HG02759 (cell line): ENCODE results near the gene ZMIZ1.
A peak's percentile ranks its signal among the peaks of the same experiment; 100 is the strongest.

Source experiments
- ATAC-seq: cut with Tn5 transposase; IDR thresholded peaks from one replicate; pipeline ENCODE4 v1.9.1; 2021; ENCODE audit warnings: mild to moderate bottlenecking, moderate library complexity; ENCODE audit not compliant: unreplicated experiment

ZMIZ1 gene

DNA sequence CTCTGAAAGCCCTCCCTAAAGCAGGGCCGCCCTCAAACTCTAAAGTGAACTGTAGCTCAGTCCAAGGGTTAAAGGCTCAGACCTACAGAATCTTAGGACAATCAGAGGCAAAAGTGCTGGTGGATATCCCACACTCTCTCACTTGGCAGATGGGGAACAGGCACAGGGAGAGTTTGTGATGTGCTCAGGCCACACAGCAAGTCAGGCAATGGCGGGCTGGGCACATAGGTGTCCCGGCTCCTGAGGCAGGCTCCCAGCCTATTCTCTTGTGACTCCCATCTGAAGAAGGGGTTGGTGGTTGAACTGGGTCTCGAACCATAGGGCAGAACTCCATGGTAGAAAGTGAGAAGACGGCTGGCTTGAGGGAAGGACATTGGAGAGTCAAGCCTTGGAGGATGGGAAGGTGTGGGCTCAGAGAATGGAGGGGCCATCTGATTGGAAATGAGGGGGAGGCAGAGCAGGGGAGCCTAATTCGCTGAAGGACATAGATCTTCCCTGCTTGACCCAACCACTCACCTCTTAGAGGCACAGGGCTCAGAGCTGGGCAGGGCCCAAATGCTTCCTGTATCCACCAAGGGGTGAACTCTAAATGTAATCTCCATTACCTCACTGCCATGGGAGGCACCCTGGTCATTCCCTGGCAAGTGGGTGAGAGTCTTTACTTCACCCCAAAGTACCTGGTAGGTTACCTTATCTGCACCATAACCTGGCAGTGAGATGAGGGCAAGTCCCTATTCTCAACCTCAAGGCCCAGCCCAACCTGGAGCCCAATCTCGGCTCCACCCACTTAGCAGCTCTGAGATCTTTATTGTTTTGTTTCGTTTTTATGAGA, 4.9 kb upstream of the ZMIZ1 start:
- no peak for ATAC-seq

- ATAC-seq = no peak
These were observed 3.6 kb upstream of the ZMIZ1 start for GRCh38 chr10:79065091-79065551.

DNA sequence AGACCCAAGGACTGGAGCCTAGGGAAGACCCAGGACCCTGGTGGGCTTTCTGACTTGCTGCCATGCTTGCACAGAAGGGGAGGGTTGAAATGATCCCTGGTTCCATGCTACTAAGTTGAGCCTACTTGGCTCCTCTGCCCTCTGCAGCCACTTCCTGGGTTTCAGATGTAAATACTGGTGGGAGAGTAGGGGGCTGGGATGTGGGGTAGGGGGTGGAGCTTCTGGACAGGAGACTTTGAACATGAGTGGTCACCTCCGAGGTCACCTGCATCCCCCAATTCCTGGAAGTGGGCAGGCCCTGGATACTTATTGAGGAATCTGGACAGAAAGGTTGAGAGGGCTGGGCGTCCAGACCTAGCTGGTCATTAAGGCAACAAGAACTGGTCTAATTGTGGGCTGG, 2.9 kb upstream of the ZMIZ1 start:
- ATAC-seq = no peak

DNA sequence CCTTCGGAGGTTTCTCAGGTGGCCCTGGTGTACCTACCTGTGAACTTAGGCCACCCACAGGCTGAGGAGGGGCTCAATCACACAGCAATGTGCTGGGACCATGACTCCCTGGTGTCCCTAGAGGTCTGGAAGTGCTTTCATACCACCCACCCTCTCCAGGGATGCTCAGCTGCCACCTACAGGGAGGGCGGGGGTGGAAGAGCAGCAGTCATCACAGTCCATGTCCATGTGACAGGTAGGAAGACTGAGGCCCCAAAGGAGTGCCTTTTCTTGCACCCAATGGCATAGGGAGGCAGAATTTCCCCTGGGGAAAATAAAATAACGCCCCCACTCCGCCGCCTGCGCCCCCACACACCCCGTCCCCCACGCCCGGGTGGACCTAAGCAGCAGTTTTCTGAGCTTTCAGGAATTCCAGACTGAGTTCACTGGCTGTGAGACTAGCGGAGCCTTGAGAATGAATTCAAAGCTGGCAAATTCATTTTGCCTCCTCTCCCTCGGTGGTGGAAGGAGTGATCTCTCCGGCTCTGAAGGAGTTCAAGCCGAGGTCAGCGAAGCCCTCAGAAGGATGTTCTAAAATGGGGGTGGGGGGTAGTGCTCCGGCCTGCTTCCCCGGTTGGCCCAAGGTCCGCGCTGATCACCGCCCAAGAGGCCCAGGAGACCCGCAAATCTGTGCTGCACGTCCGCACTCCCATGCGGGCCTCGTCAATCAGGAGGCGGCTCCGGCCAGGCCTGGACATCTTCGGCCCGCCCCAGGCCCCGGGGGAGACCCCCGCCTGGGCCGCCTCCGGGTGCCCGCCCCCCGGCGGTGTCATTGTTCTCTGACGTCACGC, 2.1 kb upstream of the ZMIZ1 start:
- no peak for ATAC-seq

DNA sequence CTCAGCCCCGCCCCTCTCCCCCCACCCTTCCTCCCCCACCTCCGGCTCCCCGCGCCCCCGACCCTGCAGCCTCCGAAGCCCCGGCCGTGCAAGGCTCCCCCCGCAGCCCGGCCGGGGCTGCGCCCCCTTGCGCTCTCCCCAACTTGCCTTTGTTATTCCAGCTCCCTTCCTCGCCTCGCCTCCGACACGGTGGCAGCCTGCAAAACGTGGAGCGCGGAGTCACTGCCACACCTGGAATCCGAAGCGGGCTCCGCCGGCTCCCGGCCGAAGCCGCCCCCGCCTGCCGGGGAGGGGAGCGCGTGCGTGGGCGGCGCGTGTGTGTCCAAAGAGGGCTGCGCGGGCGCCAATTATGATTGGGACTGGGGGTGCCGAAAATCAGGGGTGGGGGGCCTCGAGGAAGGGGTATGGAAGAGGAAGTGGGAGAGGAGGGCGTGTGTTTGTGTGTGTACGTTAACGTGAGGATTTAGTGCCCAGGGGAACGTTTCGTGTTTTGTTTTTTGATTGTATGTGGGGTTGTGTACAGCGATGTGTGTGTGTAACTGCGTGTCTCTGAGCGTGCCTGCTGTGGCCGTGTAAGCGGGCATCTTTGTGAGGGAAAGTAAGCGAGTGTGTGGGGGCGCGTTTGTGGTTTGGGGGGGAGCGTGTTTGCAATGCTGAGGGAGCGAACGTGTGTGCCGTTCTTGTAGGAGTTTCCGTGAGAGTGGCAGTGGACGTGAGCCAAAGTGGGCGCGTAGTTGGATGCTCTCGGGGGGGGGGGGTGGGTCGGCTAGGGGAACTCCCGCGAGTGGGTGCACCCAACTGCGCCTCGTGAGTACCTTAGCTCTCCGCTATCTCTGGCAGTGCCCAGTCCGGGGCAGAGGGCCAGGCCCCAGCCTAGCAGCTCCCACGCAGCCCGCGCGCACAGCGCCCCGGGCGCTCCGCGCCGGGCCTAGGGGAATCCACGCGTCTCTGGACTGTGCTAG, 1.2 kb upstream of the ZMIZ1 start:
- ATAC-seq = no peak

GRCh38 chr10:79068203-79068561, 584 bp upstream of the ZMIZ1 start:
- ATAC-seq = peak; percentile 0

- peak; percentile 25 for ATAC-seq
These were observed 737 bp downstream of the ZMIZ1 start for GRCh38 chr10:79069325-79070080.

DNA sequence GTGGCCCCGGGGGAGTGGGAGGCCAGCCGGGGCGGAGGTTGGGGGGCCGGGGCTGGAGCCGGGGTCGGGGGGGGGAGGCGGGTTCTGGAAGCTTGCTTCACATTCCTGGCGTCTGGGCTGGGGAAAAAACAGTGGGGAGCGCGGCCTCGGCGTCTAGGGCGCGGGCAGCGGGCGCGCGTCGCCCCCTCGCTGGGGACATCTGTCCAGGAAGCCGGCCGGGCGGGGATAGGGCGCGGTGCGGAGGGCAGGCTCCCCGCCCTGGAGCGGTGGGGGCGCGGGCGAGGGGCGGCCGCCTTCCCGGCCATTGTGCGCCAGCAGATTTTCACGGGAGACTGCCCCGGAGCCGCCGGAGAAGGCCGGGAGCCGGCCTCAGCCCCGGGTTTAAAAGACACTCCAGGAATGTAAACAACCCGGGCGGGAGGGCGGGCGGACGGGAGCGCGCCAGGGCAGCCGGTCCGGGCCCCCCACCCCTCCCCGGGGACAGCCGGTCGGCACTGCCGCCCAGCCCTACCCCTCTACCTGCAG, 1.4 kb downstream of the ZMIZ1 start:
- no peak for ATAC-seq

DNA sequence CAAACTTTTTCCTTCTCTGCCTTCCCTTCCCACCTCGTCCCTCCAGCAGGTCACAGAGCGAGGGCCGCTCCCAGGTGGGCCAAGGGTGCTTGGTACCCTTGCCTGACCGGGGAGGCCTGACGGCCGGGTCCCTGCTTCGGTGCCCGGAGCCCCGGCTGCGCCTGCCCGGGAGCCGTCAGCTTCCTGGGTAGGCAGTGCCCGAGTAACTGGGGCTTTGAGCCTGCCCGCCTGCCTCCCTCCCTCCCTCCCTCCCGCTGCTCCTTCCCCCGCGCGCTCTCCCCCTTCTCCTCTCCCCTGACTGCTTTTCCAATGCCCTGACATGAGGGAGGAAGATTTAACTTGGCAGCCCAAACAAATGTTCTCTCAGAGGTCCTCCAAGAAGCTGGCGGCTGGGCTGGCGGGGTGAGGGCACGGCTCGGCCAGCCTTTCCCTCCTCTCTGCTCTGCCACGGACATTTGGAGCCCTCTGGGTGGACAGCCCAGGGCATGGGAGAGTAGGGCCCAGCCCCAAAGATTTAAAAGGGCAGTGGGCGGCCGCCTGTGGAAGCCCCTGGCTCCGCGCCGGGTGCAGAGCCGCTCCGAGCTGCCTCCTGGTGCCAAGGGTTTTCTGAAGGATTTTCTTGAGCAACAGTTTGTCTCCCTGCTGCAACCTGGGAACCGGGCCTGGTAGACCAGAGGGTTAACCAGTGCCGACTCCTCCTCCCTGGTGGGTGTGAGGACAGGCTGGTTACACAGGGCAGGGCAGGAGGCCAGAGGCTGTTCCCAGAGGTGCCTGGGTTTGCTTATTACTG, 2.0 kb downstream of the ZMIZ1 start:
- no peak for ATAC-seq

DNA sequence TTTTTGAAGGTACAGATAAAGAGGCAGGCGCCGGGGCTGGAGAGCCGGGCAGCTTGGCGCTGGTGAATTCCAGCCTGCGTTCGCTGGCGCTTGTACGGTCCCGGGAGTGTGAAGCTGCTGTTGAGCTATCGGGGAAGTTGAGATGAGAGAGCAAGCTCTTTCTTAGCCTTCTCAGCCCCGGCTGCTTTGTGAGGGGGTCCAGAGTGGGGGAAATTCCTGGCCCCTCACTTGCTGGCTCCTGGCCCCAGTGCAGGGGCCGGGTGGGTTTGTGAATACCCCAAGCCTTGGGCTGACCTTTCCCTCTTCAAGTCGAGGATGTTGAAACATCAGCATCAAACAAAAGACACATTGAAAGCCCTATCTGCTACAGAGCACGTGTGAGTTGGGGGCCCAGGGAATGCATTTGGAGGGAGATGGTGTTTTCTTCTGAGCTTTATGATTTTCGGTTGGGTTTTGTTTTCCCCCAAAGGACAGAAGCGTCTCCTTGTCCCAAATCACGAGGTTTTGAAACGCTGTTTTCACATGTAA, 2.7 kb downstream of the ZMIZ1 start:
- ATAC-seq = no peak

GRCh38 chr10:79072041-79072441, 3.3 kb downstream of the ZMIZ1 start:
- no peak for ATAC-seq

GRCh38 chr10:79072994-79073645, 4.4 kb downstream of the ZMIZ1 start:
- ATAC-seq = no peak

- no peak for ATAC-seq
These were observed 5.1 kb downstream of the ZMIZ1 start for GRCh38 chr10:79073784-79074432.

- no peak for ATAC-seq
These were observed 6.0 kb downstream of the ZMIZ1 start for GRCh38 chr10:79074732-79075131.

DNA sequence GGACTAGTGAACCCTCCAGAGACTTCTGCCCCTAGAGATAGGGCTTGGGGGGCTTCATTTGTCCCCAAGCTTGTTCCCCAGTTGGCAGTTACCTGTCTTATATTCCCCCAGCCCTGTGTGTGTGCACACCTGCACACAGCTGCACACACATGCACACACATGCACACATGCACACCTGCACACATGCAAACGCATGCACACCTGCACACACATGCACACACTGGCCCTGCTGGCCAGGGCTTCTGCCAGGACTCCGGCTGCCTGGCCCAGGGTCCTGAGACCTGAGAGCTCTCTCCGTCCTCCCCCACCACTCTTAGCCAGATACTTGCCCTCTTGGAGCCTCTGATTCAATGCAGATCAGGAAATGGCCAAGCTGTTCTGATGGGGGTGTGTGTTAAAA, 6.7 kb downstream of the ZMIZ1 start:
- no peak for ATAC-seq

DNA sequence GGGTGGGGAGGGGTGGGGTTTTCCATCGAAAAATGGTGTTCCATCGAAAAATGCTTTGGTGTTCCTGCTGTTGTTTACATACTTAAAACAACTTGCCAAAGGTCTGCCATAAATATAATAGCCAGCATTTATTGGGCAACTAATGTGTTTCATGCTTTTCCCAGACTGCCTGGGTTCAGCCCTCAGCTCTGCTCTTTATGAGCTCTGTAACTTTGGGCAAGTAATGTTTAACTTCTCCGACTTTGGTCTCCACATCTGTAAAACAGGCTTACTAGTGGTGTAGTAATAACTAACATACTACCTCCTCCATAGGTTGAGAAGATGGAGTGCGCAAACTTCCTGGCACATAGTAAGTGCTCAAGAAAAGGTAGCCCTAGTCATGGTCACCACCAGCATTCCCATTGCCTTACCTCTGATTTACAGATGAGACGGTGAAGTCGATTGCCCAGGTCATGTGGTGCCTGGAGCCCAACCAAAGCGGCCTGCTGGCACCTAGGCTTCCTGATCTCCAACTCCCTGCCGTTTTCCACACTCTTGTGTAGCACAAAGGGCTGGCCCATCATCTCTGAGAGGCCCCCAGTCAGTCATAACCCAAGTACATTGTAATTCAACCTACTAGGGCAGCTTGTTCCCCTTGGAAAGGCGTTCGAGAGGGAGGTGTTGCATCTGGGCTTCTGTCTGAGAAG, 8.9 kb downstream of the ZMIZ1 start:
- no peak for ATAC-seq

- ATAC-seq = no peak
These were observed 9.7 kb downstream of the ZMIZ1 start for GRCh38 chr10:79078367-79079053.
